K562 (cell line): ENCODE measurements around the gene CCDC68. TPM values are rescaled to one million over a fixed set of nuclear protein-coding genes. Genes with fewer than 3 reads are reported as not detected.

ENCODE experiments used
- ATAC-seq: fragments of 200-7000 bp; cut with Tn5 transposase; 3 replicates; pipeline ENCODE4 v1.9.1; 2020; ENCODE audit warnings: moderate library complexity
- BruUV-seq: library from RNA; stranded (reverse); fragments of 400-500 nt; replicated peaks from 2 replicates; lab custom pipeline; 2021; lab: Mats Ljungman, UMichigan
- CTCF ChIA-PET: fragments of 300-600 bp; formaldehyde crosslinking; extraction: SDS; loops from one replicate; lab custom pipeline; 2021; ENCODE audit warnings: low intra/inter-chr PET ratio; lab: Yijun Ruan, JAX
- POLR2A ChIA-PET: fragments of 300-600, 350-650 bp; sonication (Branson Sonifier 250); formaldehyde crosslinking; extraction: SDS; loops from one replicate; lab custom pipeline; 2021; ENCODE audit warnings: antibody characterized with exemption, inconsistent platforms; lab: Yijun Ruan, JAX
- DNase-seq, 4 experiments: peaks; one replicate each; pipeline versions ENCODE4 v3.0.0 to v3.0.0-alpha.2; 2011 to 2018; ENCODE audit warnings: low spot score in 3 of 4, mixed read lengths in 3 of 4; ENCODE audit errors: extremely low read depth in 1 of 4
- FAIRE-seq: peaks from 2 replicates; lab custom pipeline; 2011; peaks lifted over from hg19 to GRCh38; lab: Jason Lieb, UNC
- H2AFZ ChIP-seq: 2 replicates; pipeline ENCODE4 v1.6.0; 2011; ENCODE audit warnings: low read depth, low read length, control low read depth, inconsistent platforms
- H3K27ac ChIP-seq: fragments of 200-600 bp; 3 replicates; pipeline ENCODE4 v1.8.0; 2011; ENCODE audit warnings: low read depth, mild to moderate bottlenecking, control low read depth, inconsistent platforms, low read length, moderate library complexity, mixed read lengths; ENCODE audit errors: extremely low read depth
- H3K27me3 ChIP-seq, 2 experiments: fragments of 300-600 bp in 1 of 2; 2 replicates in 1 of 2; 3 replicates in 1 of 2; pipeline versions ENCODE4 v1.6.0 to v1.8.0; 2011; ENCODE audit warnings: inconsistent platforms in 2 of 2, low read length in 2 of 2, mild to moderate bottlenecking in 1 of 2, mixed read lengths in 1 of 2, moderate library complexity in 1 of 2; ENCODE audit not compliant: control insufficient read depth in 2 of 2, insufficient read depth in 2 of 2
- H3K36me3 ChIP-seq: fragments of 300-600 bp; 3 replicates; pipeline ENCODE4 v1.8.0; 2011; ENCODE audit warnings: mild to moderate bottlenecking, low read length, inconsistent platforms; ENCODE audit not compliant: control insufficient read depth, insufficient read depth
- H3K4me1 ChIP-seq, 2 experiments: fragments of 200-600 bp in 1 of 2; replicated peaks in 1 of 2; 2 replicates in 1 of 2; 3 replicates in 1 of 2; pipeline versions ENCODE4 v1.5.1 to v1.8.0; 2011; ENCODE audit warnings: inconsistent platforms in 2 of 2, low read length in 2 of 2, mild to moderate bottlenecking in 1 of 2, mixed read lengths in 1 of 2, moderate library complexity in 1 of 2; ENCODE audit not compliant: control insufficient read depth in 2 of 2, insufficient read depth in 2 of 2
- H3K4me2 ChIP-seq: 2 replicates; pipeline ENCODE4 v1.6.1; 2011; ENCODE audit warnings: low read length, control low read depth, inconsistent platforms, mixed read lengths; ENCODE audit not compliant: insufficient read depth
- H3K4me3 ChIP-seq: fragments of 200-600 bp; sonication (generic), shearing (Covaris generic); 2 replicates; pipeline ENCODE4 v1.5.1; 2016; ENCODE audit warnings: control low read depth, inconsistent platforms
- H3K79me2 ChIP-seq: fragments of 200-600 bp; 3 replicates; pipeline ENCODE4 v1.8.0; 2011; ENCODE audit warnings: low read length, inconsistent platforms; ENCODE audit not compliant: control insufficient read depth, insufficient read depth
- H3K9ac ChIP-seq, 2 experiments: 2 replicates each; pipeline versions ENCODE4 v1.6.0 to v1.6.1; 2011; ENCODE audit warnings: low read depth in 2 of 2, low read length in 2 of 2, control low read depth in 1 of 2, inconsistent platforms in 1 of 2, mild to moderate bottlenecking in 1 of 2, mixed read lengths in 1 of 2; ENCODE audit not compliant: insufficient read depth in 1 of 2
- H3K9me1 ChIP-seq: one replicate; pipeline ENCODE4 v1.6.0; 2011; ENCODE audit warnings: inconsistent platforms, mild to moderate bottlenecking, low read length, moderate library complexity; ENCODE audit not compliant: control insufficient read depth, insufficient read depth
- H3K9me3 ChIP-seq: replicated peaks from 2 replicates; pipeline ENCODE4 v1.5.1; 2011; ENCODE audit warnings: low read depth, low read length, inconsistent platforms; ENCODE audit not compliant: control insufficient read depth, insufficient read depth
- H4K20me1 ChIP-seq: replicated peaks from 2 replicates; pipeline ENCODE4 v1.6.1; 2011; ENCODE audit warnings: low read length, inconsistent platforms, mixed read lengths; ENCODE audit not compliant: control insufficient read depth, insufficient read depth
- BCOR ChIP-seq: fragments of 450-650 bp; IDR thresholded peaks from 2 replicates; pipeline ENCODE4 v1.6.1; 2016
- CHD1 ChIP-seq: fragments of 200-600 bp; sonication (generic); IDR thresholded peaks from one replicate; pipeline ENCODE4 v1.6.1; 2012; ENCODE audit warnings: mild to moderate bottlenecking, moderate library complexity, low read length, inconsistent platforms
- FOXK1 ChIP-seq: sonication (generic); formaldehyde crosslinking; IDR thresholded peaks from 2 replicates; pipeline ENCODE4 v1.8.0; 2022; ENCODE audit warnings: missing genetic modification reagents, mild to moderate bottlenecking, borderline replicate concordance
- FOXK2 ChIP-seq, 2 experiments: fragments of 450-650 bp; IDR thresholded peaks in 1 of 2; conservative IDR thresholded peaks in 1 of 2; 2 replicates each; pipeline ENCODE4 v1.6.1; 2016; ENCODE audit warnings: low read depth in 2 of 2, mild to moderate bottlenecking in 1 of 2
- GABPB2 ChIP-seq: fragments of 250-450 bp; sonication (Bioruptor Pico); conservative IDR thresholded peaks from 2 replicates; pipeline ENCODE4 v1.5.1; 2021; ENCODE audit warnings: mild to moderate bottlenecking
- HNRNPL ChIP-seq: fragments of 200-400 bp; formaldehyde crosslinking; IDR thresholded peaks from 2 replicates; pipeline ENCODE4 v1.6.1; 2017; ENCODE audit warnings: low read depth, mild to moderate bottlenecking, low read length
- HNRNPLL ChIP-seq: fragments of 200-400 bp; formaldehyde crosslinking; IDR thresholded peaks from 2 replicates; pipeline ENCODE4 v1.6.1; 2017; ENCODE audit warnings: low read length, low read depth, mild to moderate bottlenecking; ENCODE audit not compliant: poor library complexity, severe bottlenecking
- KLF16 ChIP-seq: IDR thresholded peaks from 2 replicates; pipeline ENCODE4 v1.6.1; 2016; ENCODE audit warnings: antibody characterized with exemption
- LEF1 ChIP-seq: fragments of 450-650 bp; IDR thresholded peaks from 2 replicates; pipeline ENCODE4 v1.6.1; 2016; ENCODE audit warnings: mild to moderate bottlenecking
- NBN ChIP-seq: fragments of 450-650 bp; IDR thresholded peaks from 2 replicates; pipeline ENCODE4 v1.6.1; 2016; ENCODE audit warnings: low read depth, mild to moderate bottlenecking
- NFYB ChIP-seq: IDR thresholded peaks from 2 replicates; pipeline ENCODE4 v1.6.1; 2011; ENCODE audit warnings: mild to moderate bottlenecking, moderate library complexity; ENCODE audit not compliant: insufficient read length; ENCODE audit errors: extremely low read depth
- NR2C1 ChIP-seq, 2 experiments: fragments of 450-650 bp; IDR thresholded peaks; 2 replicates each; pipeline ENCODE4 v1.6.1; 2017; ENCODE audit warnings: mild to moderate bottlenecking in 2 of 2, antibody characterized with exemption in 1 of 2, inconsistent platforms in 1 of 2, missing compliant biosample characterization in 1 of 2, missing genetic modification characterization in 1 of 2
- POLR2A ChIP-seq: fragments of 450-650 bp; conservative IDR thresholded peaks from 2 replicates; pipeline ENCODE4 v1.6.1; 2016
- POLR2H ChIP-seq: IDR thresholded peaks from 2 replicates; pipeline ENCODE4 v1.6.1; 2016; ENCODE audit warnings: missing genetic modification characterization, low read depth, mild to moderate bottlenecking, control low read depth, missing compliant biosample characterization, moderate library complexity
- SMARCE1 ChIP-seq: fragments of 450-650 bp; IDR thresholded peaks from 2 replicates; pipeline ENCODE4 v1.7.1; 2016; ENCODE audit warnings: mild to moderate bottlenecking
- SOX6 ChIP-seq: fragments of 450-650 bp; IDR thresholded peaks from 2 replicates; pipeline ENCODE4 v1.6.1; 2014; ENCODE audit warnings: mild to moderate bottlenecking
- STAT5A ChIP-seq: IDR thresholded peaks from 2 replicates; pipeline ENCODE4 v1.6.1; 2012; ENCODE audit warnings: low read length, inconsistent platforms, borderline replicate concordance
- ZNF121 ChIP-seq: sonication (generic); formaldehyde crosslinking; conservative IDR thresholded peaks from 2 replicates; pipeline ENCODE4 v1.8.0; 2022; ENCODE audit warnings: missing genetic modification reagents
- ZNF134 ChIP-seq: fragments of 250-450 bp; sonication (Bioruptor Pico); conservative IDR thresholded peaks from 2 replicates; pipeline ENCODE4 v1.4.0; 2020
- ZNF282 ChIP-seq: sonication (generic); formaldehyde crosslinking; IDR thresholded peaks from 2 replicates; pipeline ENCODE4 v1.8.1; 2023; ENCODE audit warnings: missing genetic modification reagents
- ZNF3 ChIP-seq: fragments of 250-450 bp; sonication (Bioruptor Pico); IDR thresholded peaks from 2 replicates; pipeline ENCODE4 v1.5.0; 2021; ENCODE audit warnings: mild to moderate bottlenecking, moderate library complexity
- ZNF586 ChIP-seq: fragments of 450-650 bp; formaldehyde crosslinking; conservative IDR thresholded peaks from 2 replicates; pipeline ENCODE4 v1.4.0; 2020; ENCODE audit warnings: mild to moderate bottlenecking, moderate library complexity
- ZSCAN29 ChIP-seq: fragments of 450-650 bp; IDR thresholded peaks from 2 replicates; pipeline ENCODE4 v1.6.1; 2017
- WGBS: fragments of 100-300 bp; shearing (Covaris generic); methylation state at CpG from one replicate; pipeline ENCODE4 v1.1.6; 2016; ENCODE audit warnings: low coverage, mixed read lengths; ENCODE audit not compliant: insufficient coverage; ENCODE audit errors: missing lambda C conversion rate; 5-methylcytosine and 5-hydroxymethylcytosine counted together
- in situ Hi-C: fragments of 300-500 bp; cut with MboI; formaldehyde crosslinking; loops from 4 replicates; pipeline ENCODE4 v1.15.0; 2018; ENCODE audit warnings: inconsistent platforms, mixed read lengths
- intact Hi-C: fragments of 100-400 bp; cut with micrococcal nuclease; formaldehyde crosslinking; loops from 2 replicates; pipeline ENCODE4 v1.14.2; 2022
- polyA plus RNA-seq, 8 experiments: library from polyadenylated mRNA; depleted of rRNA in 4 of 8; stranded (reverse) in 5 of 8; unstranded in 3 of 8; fragments of >200 nt; fragmentation: Nextera tagmentation in 2 of 8; fragmentation: Illumina TruSeq in 1 of 8; extraction: Ambion mirVana in 2 of 8; extraction: Trizol in 1 of 8; gene quantifications; 2 replicates each; pipeline versions ENCODE4 v1.2.1 to v1.2.3, GENCODE V29; 2011 to 2014; ENCODE audit warnings: inconsistent platforms in 1 of 8, missing spikeins in 1 of 8
- total RNA-seq, 7 experiments: library from RNA; depleted of rRNA in 6 of 7; stranded (reverse); fragments of >200 nt in 6 of 7; fragmentation: Illumina TruSeq in 2 of 7; extraction: Trizol in 2 of 7; gene quantifications; 2 replicates each; pipeline versions ENCODE4 v1.2.1 to v1.2.3, GENCODE V29; 2011 to 2021; ENCODE audit warnings: low replicate concordance in 1 of 7
- TF ChIP-seq, protein P1 (sequence below), 3 experiments: fragments of 200-800 bp in 1 of 3; sonication (Bioruptor generic) in 1 of 3; sonication (generic) in 1 of 3; formaldehyde crosslinking in 1 of 3; IDR thresholded peaks; 2 replicates each; pipeline versions ENCODE4 v1.6.1 to v1.8.0; 2016 to 2022; ENCODE audit warnings: mild to moderate bottlenecking in 2 of 3, missing compliant biosample characterization in 2 of 3, missing genetic modification characterization in 2 of 3, missing genetic modification reagents in 1 of 3
- TF ChIP-seq, protein P2 (sequence below): fragments of 450-650 bp; IDR thresholded peaks from 2 replicates; pipeline ENCODE4 v1.6.1; 2016; ENCODE audit warnings: low read depth, mild to moderate bottlenecking, moderate library complexity

The CCDC68 gene
- total and polyA plus RNA-seq, 9 of the 15 experiments (the other 6 are each of a cell fraction or from before 2014, with no cell fraction given): 0.28 to 4.5 (median 1.4) TPM

DNA sequence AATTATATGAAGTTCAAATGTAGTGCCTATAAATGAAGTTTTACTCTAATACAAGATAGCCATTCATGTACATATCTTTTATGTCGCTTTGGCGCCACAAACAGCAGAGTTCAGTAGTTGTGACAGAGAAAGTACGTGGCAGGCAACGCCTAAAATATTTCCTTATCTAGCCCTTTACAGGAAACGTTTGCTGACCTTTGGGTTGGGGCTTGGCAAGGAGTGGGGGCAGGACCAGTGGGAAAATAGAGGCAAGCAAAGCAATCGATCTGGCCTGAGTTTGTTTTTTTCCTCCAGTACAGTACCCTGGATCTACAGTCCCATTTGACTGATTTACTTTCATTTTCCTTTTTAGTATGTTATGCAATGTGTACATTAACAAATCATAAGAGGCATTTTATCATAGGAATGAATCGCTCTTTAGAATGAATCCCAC is 13.1 kb downstream of the CCDC68 start:
- no peaks in the 10 kb centered on the region for H4K20me1 ChIP-seq
- WGBS: 0% methylated on average over 7 of the region's 7 CpGs
- no peaks in the 10 kb centered on the region for H3K9me3 ChIP-seq
- intact Hi-C loops: no loop called here
- peak overlapping the region; percentile 87 for H2AFZ ChIP-seq
- H3K4me2 ChIP-seq: peak overlapping the region; percentile 72
- FAIRE-seq (peak; percentile 97), DNase-seq (peak; percentile 14 to 87 (median 36)), ATAC-seq (peak; percentile 91)
- no peaks in the 10 kb centered on the region for H3K79me2 ChIP-seq
- peak overlapping the region; percentile 91 for H3K27ac ChIP-seq
- H3K27me3 ChIP-seq: no peaks in the 10 kb centered on the region
- in situ Hi-C loops: no loop called here
- H3K4me3 ChIP-seq: peak overlapping the region; percentile 22; the same call in 1 of the 2 replicates
- CTCF ChIA-PET: interaction anchor here (1.1 kb wide), 1 partner anchor 266 kb away, joined by 3 read pairs; no protein-coding TSS in a partner anchor
- BruUV-seq: no TSS peak
- H3K36me3 ChIP-seq: no peaks in the 10 kb centered on the region
- peak overlapping the region in 1 of 2 experiments; percentile 71; a peak in 2 of 4 replicates for H3K9ac ChIP-seq
- POLR2A ChIA-PET: interaction anchor here (0.7 kb wide), 1 partner anchor 15 kb away, joined by 3 read pairs; no protein-coding TSS in a partner anchor
- no peaks in the 10 kb centered on the region for H3K9me1 ChIP-seq
- peaks cover 0 to 11% of the 10 kb centered on the region in 2 experiments; a peak in 2 of 5 replicates for H3K4me1 ChIP-seq
- TF ChIP-seq HNRNPL: no peak
- no peak for TF ChIP-seq BCOR
- TF ChIP-seq, protein P1, sequence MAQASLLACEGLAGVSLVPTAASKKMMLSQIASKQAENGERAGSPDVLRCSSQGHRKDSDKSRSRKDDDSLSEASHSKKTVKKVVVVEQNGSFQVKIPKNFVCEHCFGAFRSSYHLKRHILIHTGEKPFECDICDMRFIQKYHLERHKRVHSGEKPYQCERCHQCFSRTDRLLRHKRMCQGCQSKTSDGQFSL (CRISPR knock-in tag; IDR thresholded peaks at IDR 0.05): no peak
- TF ChIP-seq, protein P1 (tag; IDR thresholded peaks at IDR 0.05): no peak
- TF ChIP-seq GABPB2 (CRISPR knock-in tag): no peak
- no peak for TF ChIP-seq NBN
- no peak for TF ChIP-seq ZNF134 (CRISPR knock-in tag)
- peak; percentile 49 for TF ChIP-seq NR2C1 (IDR thresholded peaks at IDR 0.05)
- TF ChIP-seq NR2C1 (tag; IDR thresholded peaks at IDR 0.05): peak; percentile 61; the same call in 1 of the 2 replicates
- peak; percentile 5; the same call in 1 of the 2 replicates for TF ChIP-seq POLR2H
- TF ChIP-seq SMARCE1: peak; percentile 61; the same call in 1 of the 2 replicates
- TF ChIP-seq ZNF586 (CRISPR knock-in tag): no peak
- 0 out of 2 replicates have a peak, but pooled peaks have one; percentile 45 for TF ChIP-seq POLR2A
- no peak for TF ChIP-seq ZNF121 (CRISPR knock-in tag)
- TF ChIP-seq KLF16: no peak
- TF ChIP-seq STAT5A: no peak
- no peak for TF ChIP-seq ZSCAN29
- no peak for TF ChIP-seq ZNF282 (CRISPR knock-in tag)
- 0 out of 2 replicates have a peak, but pooled peaks have one; percentile 31 for TF ChIP-seq SOX6
- TF ChIP-seq ZNF3 (CRISPR knock-in tag): no peak
- TF ChIP-seq FOXK2 (conservative IDR thresholded peaks at IDR 0.05 in 1 of 2, IDR thresholded peaks at IDR 0.05 in 1 of 2; ENCODE audit: low read depth in 2 of 2): 0 out of 4 replicates have a peak, but pooled peaks of 1 of the 2 experiments have one; percentile 35
- TF ChIP-seq, protein P2, sequence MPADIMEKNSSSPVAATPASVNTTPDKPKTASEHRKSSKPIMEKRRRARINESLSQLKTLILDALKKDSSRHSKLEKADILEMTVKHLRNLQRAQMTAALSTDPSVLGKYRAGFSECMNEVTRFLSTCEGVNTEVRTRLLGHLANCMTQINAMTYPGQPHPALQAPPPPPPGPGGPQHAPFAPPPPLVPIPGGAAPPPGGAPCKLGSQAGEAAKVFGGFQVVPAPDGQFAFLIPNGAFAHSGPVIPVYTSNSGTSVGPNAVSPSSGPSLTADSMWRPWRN: no peak
- TF ChIP-seq FOXK1 (CRISPR knock-in tag): no peak
- no peak for TF ChIP-seq NFYB
- no peak for TF ChIP-seq HNRNPLL
- TF ChIP-seq CHD1: no peak
- peak; percentile 72 for TF ChIP-seq LEF1
